Mucosa of stomach (tissue), 1 donor: ENCODE results near the gene CBS.
"Not testable (repeated sequence)": the region's sequence is repeated elsewhere in the genome, so short reads cannot be mapped to it uniquely, and the experiment has no call there.

Experiments used
- H3K27me3 ChIP-seq: one replicate; pipeline ENCODE4 v1.7.0; 2013; ENCODE audit warnings: mild to moderate bottlenecking, low read length; ENCODE audit not compliant: control insufficient read depth, insufficient read depth
- H3K36me3 ChIP-seq: one replicate; pipeline ENCODE4 v1.7.0; 2013; ENCODE audit warnings: low read length; ENCODE audit not compliant: control insufficient read depth, insufficient read depth
- H3K4me1 ChIP-seq: one replicate; pipeline ENCODE4 v1.7.0; 2013; ENCODE audit warnings: mild to moderate bottlenecking, low read length; ENCODE audit not compliant: control insufficient read depth, insufficient read depth
- H3K4me3 ChIP-seq: one replicate; pipeline ENCODE4 v1.7.0; 2013; ENCODE audit warnings: low read length
- H3K9ac ChIP-seq: one replicate; pipeline ENCODE4 v1.7.0; 2013; ENCODE audit warnings: mild to moderate bottlenecking, low read length, moderate library complexity
- H3K9me3 ChIP-seq: one replicate; pipeline ENCODE4 v1.7.0; 2013; ENCODE audit warnings: mild to moderate bottlenecking, low read length, moderate library complexity; ENCODE audit not compliant: control insufficient read depth
- donor health status: Pancreatic carcinoma.

The CBS gene

DNA sequence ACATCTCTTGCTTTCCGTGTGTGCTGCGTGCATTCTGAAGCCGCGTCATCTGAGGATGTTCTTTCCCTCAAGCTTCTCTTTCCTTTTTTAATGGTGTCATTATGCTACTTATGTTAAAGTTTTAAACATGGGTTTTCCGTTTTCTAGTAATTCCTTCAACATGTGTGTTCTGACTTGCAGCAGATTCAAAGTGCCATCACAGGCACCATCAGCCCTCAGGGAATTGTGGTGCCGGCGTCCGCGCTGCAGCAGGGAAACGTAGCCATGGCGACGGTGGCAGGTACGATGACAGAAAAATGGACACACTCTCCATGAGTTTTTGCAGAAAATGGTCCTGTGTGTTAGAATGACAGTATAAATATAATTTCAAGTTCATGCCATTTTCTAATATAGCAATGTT is 58.9 kb downstream of the CBS start:
- Histone ChIP-seq H3K9me3 (no peaks in the 10 kb centered on the region), H3K27me3 (no peaks in the 10 kb centered on the region), H3K36me3 (no peaks in the 10 kb centered on the region), H3K4me1 (no peaks in the 10 kb centered on the region), H3K4me3 (no peak overlapping the region), H3K9ac (no peak overlapping the region)

GRCh38 chr21:43015906-43016540 is 59.6 kb downstream of the CBS start:
- Histone ChIP-seq H3K36me3 (no peaks in the 10 kb centered on the region), H3K27me3 (no peaks in the 10 kb centered on the region), H3K9ac (no peak overlapping the region), H3K4me1 (no peaks in the 10 kb centered on the region), H3K4me3 (no peak overlapping the region), H3K9me3 (no peaks in the 10 kb centered on the region)

DNA sequence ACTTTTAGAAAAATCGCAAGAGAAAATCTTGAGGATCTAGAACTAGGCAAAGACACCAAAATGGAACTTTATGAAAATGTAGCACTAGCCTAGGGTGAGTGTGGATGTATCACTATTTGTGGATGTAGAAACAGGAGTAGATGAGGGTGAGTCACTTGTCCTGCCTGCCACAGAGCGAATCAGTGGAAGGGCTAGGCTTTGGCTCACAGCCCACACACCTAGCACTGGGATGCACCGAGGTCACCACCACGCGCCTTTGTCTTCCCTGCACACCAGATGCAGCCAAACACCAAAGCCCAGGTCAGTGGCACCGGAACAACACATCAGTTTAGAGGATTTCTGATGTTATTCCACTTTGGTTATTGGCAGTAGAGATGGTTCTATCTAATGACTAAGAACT is 63.0 kb downstream of the CBS start:
- Histone ChIP-seq H3K9ac (no peak overlapping the region), H3K27me3 (no peaks in the 10 kb centered on the region), H3K4me1 (no peaks in the 10 kb centered on the region), H3K4me3 (no peak overlapping the region), H3K36me3 (no peaks in the 10 kb centered on the region), H3K9me3 (no peaks in the 10 kb centered on the region)

GRCh38 chr21:43006874-43007208 is 68.8 kb downstream of the CBS start:
- H3K4me3 ChIP-seq: no peak overlapping the region
- H3K4me1 ChIP-seq: no peaks in the 10 kb centered on the region
- no peaks in the 10 kb centered on the region for H3K9me3 ChIP-seq
- no peak overlapping the region for H3K9ac ChIP-seq
- no peaks in the 10 kb centered on the region for H3K36me3 ChIP-seq
- no peaks in the 10 kb centered on the region for H3K27me3 ChIP-seq

GRCh38 chr21:43006051-43006873 is 69.4 kb downstream of the CBS start:
- not testable (repeated sequence) for H3K27me3 ChIP-seq, H3K4me3 ChIP-seq, H3K36me3 ChIP-seq, H3K4me1 ChIP-seq, H3K9me3 ChIP-seq, H3K9ac ChIP-seq

DNA sequence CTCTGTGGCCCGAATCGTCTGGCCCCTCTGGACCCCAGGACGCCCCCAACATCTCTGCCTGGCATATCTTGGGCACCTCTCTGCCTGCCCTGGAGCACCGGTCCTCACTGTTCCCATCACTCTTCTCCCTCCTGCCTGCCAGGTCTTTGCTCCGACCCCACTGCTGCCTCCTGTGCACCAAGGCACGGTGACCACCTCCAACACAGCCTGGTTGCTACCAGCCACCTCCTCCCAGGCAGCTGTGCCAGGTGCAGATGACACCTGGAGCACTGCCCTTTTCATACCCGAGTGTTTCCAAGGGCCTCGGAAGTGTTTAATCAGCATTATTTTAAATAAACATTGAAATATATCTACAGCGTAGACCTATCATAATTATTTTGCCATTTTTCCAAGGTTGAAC is 70.0 kb downstream of the CBS start:
- no peak overlapping the region for H3K9ac ChIP-seq
- no peaks in the 10 kb centered on the region for H3K4me1 ChIP-seq
- no peaks in the 10 kb centered on the region for H3K9me3 ChIP-seq
- H3K4me3 ChIP-seq: no peak overlapping the region
- H3K27me3 ChIP-seq: no peaks in the 10 kb centered on the region
- no peaks in the 10 kb centered on the region for H3K36me3 ChIP-seq

DNA sequence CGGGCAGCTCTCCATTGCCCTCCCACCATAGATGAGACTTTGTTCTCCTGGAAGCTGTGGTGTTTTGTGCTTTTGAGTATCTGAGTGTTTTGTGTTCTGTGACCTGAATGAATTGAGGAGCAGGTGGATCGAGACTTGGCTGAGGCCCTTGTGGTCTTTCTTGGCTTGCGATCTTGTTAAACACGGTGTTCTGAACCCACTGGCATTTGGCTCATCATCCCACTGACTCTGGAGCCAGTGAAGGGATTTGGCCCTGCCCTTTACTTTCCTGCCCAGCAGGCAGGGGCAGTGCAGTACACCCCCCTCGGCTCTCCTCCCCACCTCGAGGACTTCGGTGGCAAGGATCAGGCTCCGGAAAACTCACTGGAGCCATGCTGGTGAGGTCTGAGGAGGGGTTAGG is 70.7 kb downstream of the CBS start:
- H3K36me3 ChIP-seq: no peaks in the 10 kb centered on the region

More for the DNA sequence above, 70.7 kb downstream of the CBS start:
- H3K4me3 ChIP-seq: no peak overlapping the region
- no peak overlapping the region for H3K9ac ChIP-seq
- no peaks in the 10 kb centered on the region for H3K9me3 ChIP-seq
- no peaks in the 10 kb centered on the region for H3K27me3 ChIP-seq
- no peaks in the 10 kb centered on the region for H3K4me1 ChIP-seq
